MM.1S (cell line): ENCODE data around the gene DMBX1.

ENCODE experiments used
- DNase-seq: peaks from one replicate; pipeline ENCODE4 v3.0.0-alpha.2; 2015
- H2AFZ ChIP-seq: fragments of 300-600 bp; sonication (generic); 2 replicates; pipeline ENCODE4 v1.6.0; 2016; ENCODE audit warnings: antibody characterized with exemption, low read length
- H3F3A ChIP-seq: fragments of 300-600 bp; sonication (generic); 2 replicates; pipeline ENCODE4 v1.6.1; 2016; ENCODE audit warnings: mild to moderate bottlenecking, antibody characterized with exemption, low read length, moderate library complexity, mixed read lengths; ENCODE audit not compliant: insufficient read depth
- H3K27ac ChIP-seq: fragments of 300-600 bp; sonication (generic); 2 replicates; pipeline ENCODE4 v1.5.1; 2016; ENCODE audit warnings: mild to moderate bottlenecking, low read length
- H3K27me3 ChIP-seq: fragments of 300-600 bp; sonication (generic); replicated peaks from 2 replicates; pipeline ENCODE4 v1.6.0; 2016; ENCODE audit warnings: low read length; ENCODE audit not compliant: insufficient read depth
- H3K36me3 ChIP-seq: fragments of 300-600 bp; sonication (generic); replicated peaks from 2 replicates; pipeline ENCODE4 v1.6.1; 2016; ENCODE audit warnings: mild to moderate bottlenecking, low read length, mixed read lengths; ENCODE audit not compliant: insufficient read depth
- H3K4me1 ChIP-seq: fragments of 300-600 bp; sonication (generic); 2 replicates; pipeline ENCODE4 v1.6.1; 2016; ENCODE audit warnings: low read length, mixed read lengths
- H3K4me2 ChIP-seq: fragments of 300-600 bp; sonication (generic); 2 replicates; pipeline ENCODE4 v1.6.0; 2016; ENCODE audit warnings: low read depth, low read length
- H3K4me3 ChIP-seq: fragments of 300-600 bp; sonication (generic); 2 replicates; pipeline ENCODE4 v1.5.1; 2016; ENCODE audit warnings: low read length, mixed read lengths
- H3K79me2 ChIP-seq: fragments of 300-600 bp; sonication (generic); 2 replicates; pipeline ENCODE4 v1.6.1; 2016; ENCODE audit warnings: mixed run types, low read length, mixed read lengths
- H3K9ac ChIP-seq: fragments of 300-600 bp; sonication (generic); 2 replicates; pipeline ENCODE4 v1.6.1; 2016; ENCODE audit warnings: low read length, mixed read lengths
- H3K9me2 ChIP-seq: fragments of 300-600 bp; sonication (generic); replicated peaks from 2 replicates; pipeline ENCODE4 v1.6.1; 2016; ENCODE audit warnings: mild to moderate bottlenecking, low read length, mixed read lengths; ENCODE audit not compliant: insufficient read depth
- H3K9me3 ChIP-seq: fragments of 300-600 bp; sonication (generic); replicated peaks from 2 replicates; pipeline ENCODE4 v1.6.1; 2016; ENCODE audit warnings: mild to moderate bottlenecking, low read length, mixed read lengths; ENCODE audit not compliant: insufficient read depth
- H4K20me1 ChIP-seq: fragments of 300-600 bp; sonication (generic); 2 replicates; pipeline ENCODE4 v1.6.1; 2016; ENCODE audit warnings: mild to moderate bottlenecking, low read length, moderate library complexity, mixed read lengths; ENCODE audit not compliant: insufficient read depth
- CTCF ChIP-seq: fragments of 300-600 bp; sonication (generic); IDR thresholded peaks from 2 replicates; pipeline ENCODE4 v1.5.1; 2016; ENCODE audit warnings: antibody characterized with exemption, low read length, mixed read lengths
- EZH2 ChIP-seq: fragments of 300-600 bp; sonication (generic); optimal IDR thresholded peaks from 2 replicates; pipeline ENCODE3; 2017; ENCODE audit warnings: low read depth, mild to moderate bottlenecking, antibody characterized with exemption, low read length, mixed read lengths
- EZH2phosphoT487 ChIP-seq: fragments of 300-600 bp; sonication (generic); IDR thresholded peaks from 2 replicates; pipeline ENCODE4 v1.6.1; 2018; ENCODE audit warnings: antibody characterized with exemption, low read length

Gene DMBX1

GRCh38 chr1:46526691-46527291 is 37.2 kb downstream of the DMBX1 start:
- Histone ChIP-seq H3K4me2 (no peak overlapping the region), H3K27me3 (peaks cover 35% of the 10 kb centered on the region)
- DNase-seq = no peak

GRCh38 chr1:46527474-46528296 is 38.0 kb downstream of the DMBX1 start:
- Histone ChIP-seq H3F3A (no peaks in the 10 kb centered on the region), H3K27ac (no peak overlapping the region), H3K9ac (no peak overlapping the region), H4K20me1 (no peaks in the 10 kb centered on the region), H3K4me3 (no peak overlapping the region), H2AFZ (no peak overlapping the region), H3K27me3 (peaks cover 42% of the 10 kb centered on the region), H3K9me2 (no peaks in the 10 kb centered on the region), H3K9me3 (no peaks in the 10 kb centered on the region), H3K79me2 (no peaks in the 10 kb centered on the region), H3K4me1 (no peaks in the 10 kb centered on the region), H3K36me3 (no peaks in the 10 kb centered on the region), H3K4me2 (no peak overlapping the region)
- peak; percentile 62 for DNase-seq
- TF ChIP-seq CTCF (peak; percentile 94), EZH2 (no peak)

More at GRCh38 chr1:46526691-46527291, 37.2 kb downstream of the DMBX1 start:
- H3K4me1 ChIP-seq = no peaks in the 10 kb centered on the region
- H3K9me2 ChIP-seq = no peaks in the 10 kb centered on the region
- H3K9me3 ChIP-seq = no peaks in the 10 kb centered on the region
- H3K27ac ChIP-seq = no peak overlapping the region
- TF ChIP-seq CTCF = no peak
- TF ChIP-seq EZH2phosphoT487 = no peak
- no peak for TF ChIP-seq EZH2
- H3K9ac ChIP-seq = no peak overlapping the region
- no peaks in the 10 kb centered on the region for H4K20me1 ChIP-seq
- no peaks in the 10 kb centered on the region for H3K79me2 ChIP-seq
- H3F3A ChIP-seq = no peaks in the 10 kb centered on the region
- H2AFZ ChIP-seq = no peak overlapping the region
- H3K36me3 ChIP-seq = no peaks in the 10 kb centered on the region
- no peak overlapping the region for H3K4me3 ChIP-seq

GRCh38 chr1:46528297-46528955 is 38.8 kb downstream of the DMBX1 start:
- no peaks in the 10 kb centered on the region for H4K20me1 ChIP-seq
- no peaks in the 10 kb centered on the region for H3K9me2 ChIP-seq
- TF ChIP-seq CTCF = no peak
- no peak for TF ChIP-seq EZH2phosphoT487
- no peak for TF ChIP-seq EZH2
- H3K4me2 ChIP-seq = no peak overlapping the region
- no peak overlapping the region for H2AFZ ChIP-seq
- DNase-seq = no peak
- no peaks in the 10 kb centered on the region for H3F3A ChIP-seq
- no peaks in the 10 kb centered on the region for H3K79me2 ChIP-seq
- H3K27me3 ChIP-seq = peaks cover 45% of the 10 kb centered on the region
- H3K27ac ChIP-seq = no peak overlapping the region
- H3K9me3 ChIP-seq = no peaks in the 10 kb centered on the region
- H3K9ac ChIP-seq = no peak overlapping the region
- H3K36me3 ChIP-seq = no peaks in the 10 kb centered on the region
- no peak overlapping the region for H3K4me3 ChIP-seq
- H3K4me1 ChIP-seq = no peaks in the 10 kb centered on the region
